Endothelial cell (in vitro differentiated cells): ENCODE data around the gene HNRNPL. TPM values are rescaled to one million over a fixed set of nuclear protein-coding genes. Genes with fewer than 3 reads are reported as not detected.

Source experiments
- DNase-seq: peaks from one replicate; pipeline ENCODE4 v3.0.0; 2021; ENCODE audit warnings: low spot score
- H3K27ac Mint-ChIP-seq: one replicate; pipeline ENCODE4 v1.8.0; 2021; ENCODE audit warnings: mixed read lengths, inconsistent platforms; ENCODE audit not compliant: unreplicated experiment
- H3K27me3 Mint-ChIP-seq: one replicate; pipeline ENCODE4 v1.8.0; 2021; ENCODE audit warnings: mild to moderate bottlenecking, moderate library complexity, mixed read lengths, inconsistent platforms; ENCODE audit not compliant: unreplicated experiment
- H3K36me3 Mint-ChIP-seq: one replicate; pipeline ENCODE4 v1.8.0; 2021; ENCODE audit warnings: mild to moderate bottlenecking, low read depth, mixed read lengths, inconsistent platforms; ENCODE audit not compliant: unreplicated experiment
- H3K4me1 Mint-ChIP-seq: one replicate; pipeline ENCODE4 v1.8.0; 2021; ENCODE audit warnings: mild to moderate bottlenecking, mixed read lengths, inconsistent platforms; ENCODE audit not compliant: unreplicated experiment
- H3K4me3 Mint-ChIP-seq: one replicate; pipeline ENCODE4 v1.8.0; 2021; ENCODE audit warnings: mild to moderate bottlenecking, mixed read lengths, inconsistent platforms; ENCODE audit not compliant: unreplicated experiment
- H3K9me3 Mint-ChIP-seq: one replicate; pipeline ENCODE4 v1.8.0; 2021; ENCODE audit warnings: mixed read lengths, inconsistent platforms; ENCODE audit not compliant: unreplicated experiment
- total RNA-seq: library from RNA; stranded (reverse); fragmentation: NEBNext Ultra II Directional; extraction: Animal tissue kit (Norgen Biotek cat#: 25700); gene quantifications from one replicate; pipeline ENCODE4 v1.2.1, GENCODE V29; 2021; ENCODE audit not compliant: unreplicated experiment
- TF ChIP-seq, protein P1 (sequence below): fragments of 200-600 bp; sonication (generic); IDR thresholded peaks from one replicate; pipeline ENCODE4 v1.5.0; 2021; ENCODE audit warnings: antibody characterized with exemption; ENCODE audit not compliant: unreplicated experiment

Gene HNRNPL
- total RNA-seq, 1 donor from 2014 or later = 343 TPM

DNA sequence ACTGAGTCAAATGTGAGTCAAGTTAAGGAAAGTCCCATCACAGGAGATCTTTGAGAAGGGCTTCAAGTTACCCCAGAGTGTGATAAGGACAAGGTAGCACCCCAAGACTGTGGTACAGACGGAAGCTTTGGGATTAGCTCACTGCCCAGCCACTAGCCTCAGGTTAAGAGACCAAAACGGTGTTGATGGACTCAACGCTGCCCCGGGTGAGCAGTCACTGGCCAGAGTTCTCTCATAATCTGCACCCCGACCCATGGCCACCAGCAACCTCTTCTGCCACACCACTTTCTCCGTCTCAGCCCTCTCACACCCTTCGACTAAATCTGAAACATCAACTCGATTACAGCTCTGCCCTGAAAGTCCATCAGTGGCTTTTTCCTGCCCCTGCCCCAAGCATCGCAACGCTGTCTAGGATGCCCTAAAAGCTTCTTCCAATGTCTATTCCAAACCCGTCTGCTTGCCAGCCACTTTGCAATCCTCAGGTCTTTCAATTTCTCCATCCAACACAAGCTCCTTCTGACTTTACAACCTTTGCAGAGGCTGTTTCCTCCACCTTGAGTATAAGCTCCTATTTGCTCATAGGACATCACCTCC lies 5.6 kb downstream of the HNRNPL start:
- H3K27ac Mint-ChIP-seq = peak overlapping the region; percentile 28
- H3K9me3 Mint-ChIP-seq = no peaks in the 10 kb centered on the region
- peaks cover 78% of the 10 kb centered on the region for H3K36me3 Mint-ChIP-seq
- peaks cover 20% of the 10 kb centered on the region for H3K4me1 Mint-ChIP-seq
- TF ChIP-seq, protein P1, sequence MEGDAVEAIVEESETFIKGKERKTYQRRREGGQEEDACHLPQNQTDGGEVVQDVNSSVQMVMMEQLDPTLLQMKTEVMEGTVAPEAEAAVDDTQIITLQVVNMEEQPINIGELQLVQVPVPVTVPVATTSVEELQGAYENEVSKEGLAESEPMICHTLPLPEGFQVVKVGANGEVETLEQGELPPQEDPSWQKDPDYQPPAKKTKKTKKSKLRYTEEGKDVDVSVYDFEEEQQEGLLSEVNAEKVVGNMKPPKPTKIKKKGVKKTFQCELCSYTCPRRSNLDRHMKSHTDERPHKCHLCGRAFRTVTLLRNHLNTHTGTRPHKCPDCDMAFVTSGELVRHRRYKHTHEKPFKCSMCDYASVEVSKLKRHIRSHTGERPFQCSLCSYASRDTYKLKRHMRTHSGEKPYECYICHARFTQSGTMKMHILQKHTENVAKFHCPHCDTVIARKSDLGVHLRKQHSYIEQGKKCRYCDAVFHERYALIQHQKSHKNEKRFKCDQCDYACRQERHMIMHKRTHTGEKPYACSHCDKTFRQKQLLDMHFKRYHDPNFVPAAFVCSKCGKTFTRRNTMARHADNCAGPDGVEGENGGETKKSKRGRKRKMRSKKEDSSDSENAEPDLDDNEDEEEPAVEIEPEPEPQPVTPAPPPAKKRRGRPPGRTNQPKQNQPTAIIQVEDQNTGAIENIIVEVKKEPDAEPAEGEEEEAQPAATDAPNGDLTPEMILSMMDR = no peak
- DNase-seq = no peak
- H3K27me3 Mint-ChIP-seq = peaks cover 8% of the 10 kb centered on the region
- H3K4me3 Mint-ChIP-seq = peak overlapping the region; percentile 54

DNA sequence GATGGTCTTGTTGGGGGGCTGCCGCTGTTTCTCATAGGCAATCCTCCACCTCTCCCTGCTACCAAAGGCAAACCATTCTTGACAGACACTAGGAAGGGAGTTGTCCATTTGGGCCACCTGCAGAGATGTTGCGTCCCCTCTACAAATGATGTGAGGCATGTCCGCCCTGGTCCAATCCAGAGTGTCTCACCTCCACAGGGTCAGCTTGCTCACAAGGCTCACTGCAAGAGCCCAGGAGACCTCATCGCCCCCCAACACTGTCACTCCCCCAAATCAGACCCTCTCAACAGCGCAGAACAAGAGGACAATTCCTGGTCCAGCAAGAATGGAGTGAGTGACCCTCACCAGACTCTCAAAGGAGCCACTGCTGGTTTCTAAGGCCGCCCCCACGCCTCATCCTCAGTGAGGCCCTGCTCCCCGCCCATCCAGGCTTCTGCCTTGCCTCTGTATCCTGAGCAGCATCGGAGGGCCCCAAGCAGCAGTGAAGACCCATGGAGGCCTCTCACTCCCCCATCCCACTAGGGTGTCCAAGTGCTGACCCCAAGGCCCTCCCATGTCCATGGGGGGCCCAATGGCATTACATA lies 6.5 kb downstream of the HNRNPL start:
- H3K4me1 Mint-ChIP-seq = peaks cover 12% of the 10 kb centered on the region
- no peak for DNase-seq
- H3K4me3 Mint-ChIP-seq = no peak overlapping the region
- TF ChIP-seq, protein P1 = no peak
- no peak overlapping the region for H3K27ac Mint-ChIP-seq
- peaks cover 78% of the 10 kb centered on the region for H3K36me3 Mint-ChIP-seq
- H3K27me3 Mint-ChIP-seq = peaks cover 3% of the 10 kb centered on the region
- H3K9me3 Mint-ChIP-seq = no peaks in the 10 kb centered on the region

DNA sequence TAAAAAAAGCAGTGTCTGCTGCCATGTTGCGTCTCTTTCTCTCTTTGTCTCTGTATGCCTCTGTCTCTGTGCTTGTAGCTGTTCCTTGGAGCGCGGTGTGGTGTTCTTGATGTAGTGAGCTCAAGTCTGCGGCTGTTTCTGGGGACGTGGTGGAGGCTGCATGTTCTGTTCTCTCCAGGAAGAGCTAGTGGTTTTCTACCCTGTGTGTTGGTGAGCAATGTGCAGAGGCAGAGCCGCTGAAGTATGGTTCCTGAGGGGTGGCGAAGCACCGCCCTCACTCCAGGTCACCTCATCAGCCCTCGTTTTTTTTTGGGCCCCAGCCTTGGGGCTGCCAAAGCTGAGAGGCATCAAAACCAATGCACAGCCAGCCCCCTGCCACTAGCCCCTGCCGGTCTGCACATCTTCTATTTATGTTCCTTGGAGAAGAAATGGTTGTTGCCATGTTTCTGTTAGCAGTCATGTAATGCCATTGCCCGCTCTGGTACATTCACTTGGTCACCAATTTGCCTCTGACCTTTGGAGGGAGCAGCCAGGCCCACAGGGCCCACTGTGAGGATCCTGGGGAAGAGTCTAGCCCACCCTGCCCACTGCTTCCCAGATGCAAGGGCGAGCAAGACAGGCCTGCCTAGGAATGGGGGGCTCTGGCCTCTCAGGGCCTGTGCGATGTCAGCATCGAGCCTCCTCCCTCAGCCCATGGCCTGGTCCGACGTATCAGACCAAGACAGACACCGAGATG lies 7.2 kb downstream of the HNRNPL start:
- H3K4me1 Mint-ChIP-seq = peaks cover 5% of the 10 kb centered on the region
- TF ChIP-seq, protein P1 = no peak
- no peak for DNase-seq
- peaks cover 3% of the 10 kb centered on the region for H3K27me3 Mint-ChIP-seq
- H3K4me3 Mint-ChIP-seq = peak overlapping the region; percentile 22
- no peaks in the 10 kb centered on the region for H3K9me3 Mint-ChIP-seq
- H3K36me3 Mint-ChIP-seq = peaks cover 75% of the 10 kb centered on the region
- peak overlapping the region; percentile 79 for H3K27ac Mint-ChIP-seq

DNA sequence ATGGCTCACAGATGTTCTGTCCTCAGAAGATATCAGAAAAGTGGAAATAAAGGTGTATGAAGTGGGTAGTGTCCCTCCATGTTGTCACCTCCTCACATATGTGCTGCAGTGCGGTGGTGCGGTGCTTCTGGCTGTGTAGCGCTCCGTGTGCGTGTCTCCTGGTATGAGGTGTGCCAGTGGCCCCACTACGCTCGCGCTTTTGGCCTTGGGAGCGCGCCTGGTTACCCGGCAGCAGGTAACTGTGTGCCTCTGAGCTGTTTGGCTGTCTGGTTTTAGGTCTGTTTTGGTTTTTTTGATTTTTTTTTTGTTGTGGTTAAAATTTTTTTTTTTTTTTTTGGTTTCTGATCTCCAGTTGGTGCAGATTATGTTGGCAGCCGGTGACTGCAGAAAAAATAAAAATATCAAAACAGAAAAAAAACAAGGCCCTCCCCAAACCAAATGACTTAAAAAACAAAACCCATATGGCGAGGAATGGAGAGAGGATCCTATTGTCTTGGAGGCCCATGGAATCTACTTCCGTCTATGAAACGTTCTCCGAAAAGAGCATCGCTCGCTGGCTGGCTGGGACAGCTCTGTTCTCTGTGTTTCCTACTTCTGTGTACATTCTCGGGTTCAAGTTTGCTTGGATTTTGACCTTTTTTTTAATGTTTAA lies 7.9 kb downstream of the HNRNPL start:
- Mint-ChIP-seq H3K27ac (no peak overlapping the region), H3K27me3 (peaks cover 3% of the 10 kb centered on the region), H3K4me3 (peak overlapping the region; percentile 22), H3K4me1 (peaks cover under 1% of the 10 kb centered on the region), H3K9me3 (no peaks in the 10 kb centered on the region), H3K36me3 (peaks cover 72% of the 10 kb centered on the region)
- TF ChIP-seq, protein P1 = no peak
- DNase-seq = no peak
